Neuronal stem cell (in vitro differentiated cells): Measurements from ENCODE around the gene BRIP1.
A peak's percentile ranks its signal among the peaks of the same experiment; 100 is the strongest.

Experiments
- DNase-seq: peaks from one replicate; pipeline ENCODE4 v3.0.0-alpha.2; 2013; ENCODE audit warnings: low spot score
- H2AFZ ChIP-seq: one replicate; pipeline ENCODE4 v1.6.1; 2013; ENCODE audit warnings: mild to moderate bottlenecking, low read length, inconsistent platforms
- H2AK5ac ChIP-seq: 2 replicates; pipeline ENCODE4 v1.6.1; 2013; ENCODE audit warnings: low read depth, mild to moderate bottlenecking, inconsistent platforms, low read length, moderate library complexity, mixed read lengths
- H2BK120ac ChIP-seq: 2 replicates; pipeline ENCODE4 v1.6.1; 2013; ENCODE audit warnings: low read depth, mild to moderate bottlenecking, inconsistent platforms, low read length, moderate library complexity, mixed read lengths
- H2BK12ac ChIP-seq: one replicate; pipeline ENCODE4 v1.6.1; 2013; ENCODE audit warnings: low read length, inconsistent platforms
- H2BK15ac ChIP-seq: 2 replicates; pipeline ENCODE4 v1.6.1; 2013; ENCODE audit warnings: mild to moderate bottlenecking, low read length, inconsistent platforms, mixed read lengths
- H2BK5ac ChIP-seq: one replicate; pipeline ENCODE4 v1.6.1; 2013; ENCODE audit warnings: inconsistent platforms, mild to moderate bottlenecking, low read length, moderate library complexity
- H3K14ac ChIP-seq: one replicate; pipeline ENCODE4 v1.6.1; 2013; ENCODE audit warnings: low read length, inconsistent platforms
- H3K18ac ChIP-seq: 2 replicates; pipeline ENCODE4 v1.6.1; 2013; ENCODE audit warnings: low read length, inconsistent platforms
- H3K23ac ChIP-seq: 2 replicates; pipeline ENCODE4 v1.6.1; 2013; ENCODE audit warnings: low read depth, mild to moderate bottlenecking, mixed read lengths, low read length, inconsistent platforms; ENCODE audit not compliant: poor library complexity
- H3K27ac ChIP-seq: replicated peaks from 3 replicates; pipeline ENCODE4 v1.5.1; 2013; ENCODE audit warnings: low read length, inconsistent platforms
- H3K27me3 ChIP-seq, 3 experiments: 2 replicates each; pipeline ENCODE4 v1.6.1; 2013; ENCODE audit warnings: low read length in 3 of 3, mild to moderate bottlenecking in 2 of 3, inconsistent platforms in 1 of 3, low read depth in 1 of 3, mixed read lengths in 1 of 3, moderate library complexity in 1 of 3; ENCODE audit not compliant: control insufficient read depth in 3 of 3, insufficient read depth in 3 of 3
- H3K36me3 ChIP-seq, 2 donors: replicated peaks in 1 of 2; 2 replicates each; pipeline ENCODE4 v1.6.1; 2013; ENCODE audit warnings: low read length in 2 of 2; ENCODE audit not compliant: control insufficient read depth in 2 of 2, insufficient read depth in 2 of 2
- H3K4ac ChIP-seq: 2 replicates; pipeline ENCODE4 v1.6.1; 2013; ENCODE audit warnings: inconsistent platforms, mild to moderate bottlenecking, low read length, moderate library complexity
- H3K4me1 ChIP-seq, 2 donors: 1 replicate in 1 of 2; 2 replicates in 1 of 2; pipeline ENCODE4 v1.6.1; 2013; ENCODE audit warnings: low read length in 2 of 2, low read depth in 1 of 2; ENCODE audit not compliant: control insufficient read depth in 2 of 2, insufficient read depth in 1 of 2
- H3K4me2 ChIP-seq: one replicate; pipeline ENCODE4 v1.6.1; 2013; ENCODE audit warnings: mild to moderate bottlenecking, low read length, inconsistent platforms; ENCODE audit not compliant: insufficient read depth, poor library complexity, severe bottlenecking
- H3K4me3 ChIP-seq, 2 donors: 2 replicates each; pipeline ENCODE4 v1.5.1; 2013; ENCODE audit warnings: low read length in 2 of 2, mild to moderate bottlenecking in 2 of 2, inconsistent platforms in 1 of 2, moderate library complexity in 1 of 2
- H3K79me1 ChIP-seq: one replicate; pipeline ENCODE4 v1.6.1; 2013; ENCODE audit warnings: low read depth, mild to moderate bottlenecking, inconsistent platforms, low read length, moderate library complexity
- H3K9ac ChIP-seq: one replicate; pipeline ENCODE4 v1.6.1; 2013; ENCODE audit warnings: mild to moderate bottlenecking, low read depth, low read length, inconsistent platforms; ENCODE audit not compliant: poor library complexity
- H3K9me3 ChIP-seq, 2 donors: replicated peaks in 1 of 2; 2 replicates each; pipeline versions ENCODE3 to v1.6.1; 2013; ENCODE audit warnings: low read length in 2 of 2, mild to moderate bottlenecking in 2 of 2, inconsistent platforms in 1 of 2, low read depth in 1 of 2, mixed read lengths in 1 of 2, moderate library complexity in 1 of 2; ENCODE audit not compliant: control insufficient read depth in 2 of 2, insufficient read depth in 1 of 2
- H4K8ac ChIP-seq: one replicate; pipeline ENCODE4 v1.6.1; 2013; ENCODE audit warnings: low read depth, mild to moderate bottlenecking, inconsistent platforms, low read length, moderate library complexity
- H4K91ac ChIP-seq: one replicate; pipeline ENCODE4 v1.6.1; 2013; ENCODE audit warnings: low read length, low read depth, mild to moderate bottlenecking, inconsistent platforms; ENCODE audit not compliant: poor library complexity
- WGBS, 2 donors: extraction: QIAGEN DNeasy Blood & Tissue Kit; methylation state at CpG; one replicate each; pipeline ENCODE4 v1.1.7; 2013; ENCODE audit warnings: missing lambda C conversion rate in 2 of 2, mixed read lengths in 1 of 2; ENCODE audit not compliant: insufficient read length in 2 of 2, insufficient replicate concordance in 1 of 2; ENCODE audit errors: extremely low coverage in 2 of 2; 5-methylcytosine and 5-hydroxymethylcytosine counted together

BRIP1 gene

DNA sequence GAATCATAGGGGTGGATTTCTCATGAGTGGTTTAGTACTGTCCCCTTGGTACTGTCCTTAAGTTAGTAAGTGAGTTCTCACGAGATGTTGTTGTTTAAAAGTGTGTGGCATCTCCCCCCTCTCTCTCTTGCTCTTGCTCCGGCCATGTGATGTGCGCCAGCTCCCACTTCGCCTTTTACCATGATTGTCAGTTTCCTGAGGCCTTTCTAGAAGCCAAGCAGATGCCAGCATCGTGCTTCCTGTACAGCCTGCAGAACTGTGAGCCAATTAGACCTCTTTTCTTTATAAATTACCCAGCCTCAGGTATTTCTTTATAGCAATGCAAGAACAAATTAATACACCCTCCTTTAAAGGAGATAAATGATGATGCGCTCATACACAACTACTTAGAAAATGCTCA is 222.2 kb downstream of the BRIP1 start:
- H3K9me3 ChIP-seq, result peaks cover 2 to 3% of the 10 kb centered on the region in 2 donors
- no peak overlapping the region for H3K23ac ChIP-seq
- WGBS, 2 donors, result no CpG with 5 or more reads among the region's 6 CpGs
- no peak overlapping the region for H3K4me3 ChIP-seq
- no peak overlapping the region for H3K4me2 ChIP-seq
- H2BK120ac ChIP-seq, result no peak overlapping the region
- no peak for DNase-seq
- no peak overlapping the region for H3K9ac ChIP-seq
- no peak overlapping the region for H4K91ac ChIP-seq
- no peaks in the 10 kb centered on the region for H3K36me3 ChIP-seq
- H2BK15ac ChIP-seq, result no peak overlapping the region
- H3K4me1 ChIP-seq, result no peaks in the 10 kb centered on the region
- no peak overlapping the region for H3K4ac ChIP-seq
- H3K27me3 ChIP-seq, result no peaks in the 10 kb centered on the region
- no peaks in the 10 kb centered on the region for H3K79me1 ChIP-seq
- no peak overlapping the region for H3K18ac ChIP-seq
- no peak overlapping the region for H2AK5ac ChIP-seq
- H2AFZ ChIP-seq, result no peak overlapping the region
- H4K8ac ChIP-seq, result no peak overlapping the region
- H3K27ac ChIP-seq, result no peak overlapping the region
- no peak overlapping the region for H2BK5ac ChIP-seq
- no peak overlapping the region for H2BK12ac ChIP-seq
- H3K14ac ChIP-seq, result no peak overlapping the region

DNA sequence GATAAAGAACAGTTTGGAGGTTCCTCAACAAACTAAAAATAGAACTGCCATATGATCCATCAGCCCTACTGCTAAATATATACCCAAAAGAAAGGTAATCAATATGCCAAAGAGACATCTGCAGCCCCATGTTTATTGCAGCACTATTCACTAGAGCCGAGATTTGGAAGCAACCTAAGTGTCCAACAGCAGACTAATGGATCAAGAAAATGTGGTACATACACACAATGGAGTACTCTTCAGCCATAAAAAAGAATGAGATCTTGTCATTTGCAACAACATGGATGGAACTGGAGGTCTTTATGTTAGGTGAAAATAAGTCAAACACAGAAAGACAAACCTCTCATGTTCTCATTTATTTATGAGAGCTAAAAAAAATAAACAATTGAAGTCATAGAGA is 223.5 kb downstream of the BRIP1 start:
- H3K36me3 ChIP-seq, result no peaks in the 10 kb centered on the region
- H3K27ac ChIP-seq, result no peak overlapping the region
- WGBS, 2 donors, result no CpG with 5 or more reads among the region's 1 CpG
- H3K4me2 ChIP-seq, result no peak overlapping the region
- no peak overlapping the region for H3K9ac ChIP-seq
- H3K27me3 ChIP-seq, result no peaks in the 10 kb centered on the region
- H3K9me3 ChIP-seq, result peaks cover 2 to 3% of the 10 kb centered on the region in 2 donors
- no peak overlapping the region for H2AFZ ChIP-seq
- H2BK5ac ChIP-seq, result no peak overlapping the region
- no peak overlapping the region for H2AK5ac ChIP-seq
- H3K4me3 ChIP-seq, result no peak overlapping the region
- no peak for DNase-seq
- H2BK12ac ChIP-seq, result no peak overlapping the region
- no peaks in the 10 kb centered on the region for H3K79me1 ChIP-seq
- no peak overlapping the region for H4K91ac ChIP-seq
- H3K23ac ChIP-seq, result no peak overlapping the region
- no peaks in the 10 kb centered on the region for H3K4me1 ChIP-seq
- H4K8ac ChIP-seq, result no peak overlapping the region
- no peak overlapping the region for H2BK15ac ChIP-seq
- no peak overlapping the region for H3K18ac ChIP-seq
- no peak overlapping the region for H3K14ac ChIP-seq
- H2BK120ac ChIP-seq, result no peak overlapping the region
- no peak overlapping the region for H3K4ac ChIP-seq

DNA sequence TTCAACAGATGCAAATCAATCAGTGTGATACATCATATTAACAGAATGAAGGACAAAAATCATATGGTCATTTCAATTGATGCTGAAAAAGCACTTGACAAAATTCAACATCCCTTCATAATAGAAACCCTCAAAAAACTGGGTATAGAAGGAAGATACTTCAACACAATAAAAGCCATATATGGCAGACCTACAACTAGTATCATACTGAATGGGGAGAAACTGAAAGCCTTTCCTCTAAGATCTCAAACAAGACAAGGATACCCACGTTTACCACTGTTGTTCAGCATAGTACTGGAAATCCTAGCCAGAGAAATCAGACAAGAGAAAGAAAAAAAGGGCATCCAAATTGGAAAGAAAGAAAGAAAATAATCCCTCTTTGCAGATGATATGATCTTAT is 225.2 kb downstream of the BRIP1 start:
- Histone ChIP-seq H3K79me1 (no peaks in the 10 kb centered on the region), H3K27me3 (no peaks in the 10 kb centered on the region), H4K8ac (no peak overlapping the region), H3K4me2 (no peak overlapping the region), H3K9me3 (peaks cover 2 to 3% of the 10 kb centered on the region in 2 donors), H3K23ac (no peak overlapping the region), H2BK12ac (no peak overlapping the region), H2BK5ac (no peak overlapping the region), H3K4me1 (no peaks in the 10 kb centered on the region), H3K27ac (no peak overlapping the region), H3K14ac (no peak overlapping the region), H2AK5ac (no peak overlapping the region), H3K18ac (no peak overlapping the region), H3K36me3 (no peaks in the 10 kb centered on the region), H2BK15ac (no peak overlapping the region), H3K4ac (no peak overlapping the region), H2AFZ (no peak overlapping the region), H3K9ac (no peak overlapping the region), H4K91ac (no peak overlapping the region), H3K4me3 (no peak overlapping the region), H2BK120ac (no peak overlapping the region)
- no peak for DNase-seq
- no CpG with 5 or more reads among the region's 1 CpG for WGBS, 2 donors

DNA sequence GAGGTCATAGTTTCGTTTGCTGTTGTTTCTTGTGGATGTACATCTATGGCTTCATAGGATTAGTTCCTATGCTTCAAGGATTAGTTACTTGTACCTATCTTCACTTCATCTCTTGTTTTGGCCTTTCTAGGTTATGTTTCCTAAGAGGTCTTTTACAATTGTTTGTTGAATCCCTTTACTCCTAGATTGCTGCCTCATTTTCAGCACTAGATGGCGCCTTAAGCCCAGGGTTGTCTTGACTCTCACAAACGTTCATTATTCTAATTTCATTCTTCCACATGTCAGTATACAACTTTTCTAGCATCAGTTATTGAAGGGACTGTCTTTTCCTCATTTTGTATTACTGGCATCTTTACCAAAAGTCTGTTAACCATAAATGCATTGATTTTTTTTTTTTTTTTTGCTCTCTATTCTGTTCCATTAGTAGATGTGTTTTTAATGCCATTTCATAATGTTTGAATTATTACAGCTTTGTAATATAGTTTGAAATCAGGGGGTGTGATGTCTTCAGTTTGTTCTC is 227.4 kb downstream of the BRIP1 start:
- Histone ChIP-seq H2AK5ac (no peak overlapping the region), H3K79me1 (no peaks in the 10 kb centered on the region), H3K4me2 (no peak overlapping the region), H3K36me3 (no peaks in the 10 kb centered on the region), H3K27ac (no peak overlapping the region), H2BK12ac (no peak overlapping the region), H3K9me3 (peaks cover under 1 to 3% of the 10 kb centered on the region in 2 donors), H2BK15ac (no peak overlapping the region), H2AFZ (no peak overlapping the region), H3K23ac (no peak overlapping the region), H2BK120ac (no peak overlapping the region), H3K4me3 (no peak overlapping the region), H3K27me3 (no peaks in the 10 kb centered on the region), H3K9ac (no peak overlapping the region), H2BK5ac (no peak overlapping the region), H4K8ac (no peak overlapping the region), H3K14ac (no peak overlapping the region), H3K18ac (no peak overlapping the region), H4K91ac (no peak overlapping the region), H3K4ac (no peak overlapping the region), H3K4me1 (no peaks in the 10 kb centered on the region)
- WGBS, 2 donors, result no CpG with 5 or more reads among the region's 3 CpGs
- peak; percentile 21 for DNase-seq
